Esophagus muscularis mucosa (tissue), 3 donors: ENCODE measurements around the gene NTN5.

Experiments
- CTCF ChIP-seq, 3 experiments: fragments of 200-600 bp in 2 of 3; fragments of 450-650 bp in 1 of 3; sonication (generic) in 2 of 3; IDR thresholded peaks; one replicate each; pipeline ENCODE4 v1.5.1; 2017 to 2019; ENCODE audit warnings: antibody characterized with exemption in 3 of 3, mild to moderate bottlenecking in 2 of 3, moderate library complexity in 1 of 3
- EP300 ChIP-seq: sonication (generic); formaldehyde crosslinking; IDR thresholded peaks from one replicate; pipeline ENCODE4 v1.6.1; 2017; ENCODE audit warnings: antibody characterized with exemption

GRCh38 chr19:48713041-48713863 is 40.4 kb upstream of the NTN5 start:
- TF ChIP-seq CTCF (IDR thresholded peaks at IDR 0.05) (peak in 1 of 3 experiments; percentile 31), EP300 (no peak)
